Bone marrow (tissue), 2 donors: ENCODE data around the gene SARDH.
"Not testable (repeated sequence)": the region's sequence is repeated elsewhere in the genome, so short reads cannot be mapped to it uniquely, and the experiment has no call there.

Source experiments
- DNase-seq, 2 donors: peaks; one replicate each; lab custom pipeline; 2025; lab: John Stamatoyannopoulos, UW

The SARDH gene

DNA sequence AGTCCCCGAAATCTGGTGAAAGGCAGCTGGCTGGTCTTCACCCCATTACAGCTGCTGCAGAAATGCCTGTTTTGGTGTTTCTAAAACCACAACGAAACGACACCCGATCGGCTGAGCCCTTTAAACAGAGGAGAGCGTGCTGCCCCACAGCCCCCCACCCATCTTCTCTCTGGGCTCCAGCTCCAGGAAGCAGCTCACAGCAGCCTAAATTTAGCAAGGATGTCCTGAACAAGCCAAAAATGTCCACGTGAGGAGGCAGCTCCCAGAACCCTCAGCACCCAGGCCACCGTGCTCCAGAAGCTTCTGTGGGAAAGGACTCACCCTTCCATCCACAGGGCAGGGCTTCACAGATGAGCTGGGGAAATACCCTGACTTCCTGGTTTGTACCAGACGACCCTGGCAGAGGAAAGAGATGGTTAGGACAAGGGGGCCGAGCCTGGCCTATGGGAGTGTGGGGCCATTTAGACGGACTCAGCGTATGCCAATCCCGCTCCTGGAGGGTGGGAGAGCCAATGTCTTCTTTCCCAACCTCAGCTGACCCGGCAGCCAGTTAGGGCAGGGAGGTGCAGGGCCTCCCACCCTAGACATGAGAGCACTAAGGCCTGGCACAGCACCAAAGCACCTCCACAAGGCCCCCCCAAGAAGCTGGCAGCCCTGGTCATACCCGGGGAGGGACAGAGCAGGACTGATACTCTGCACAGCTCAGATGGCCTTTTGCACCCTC, 39.1 kb upstream of the SARDH start:
- no peak for DNase-seq

GRCh38 chr9:133775951-133776905, 38.1 kb upstream of the SARDH start:
- DNase-seq, result no peak

GRCh38 chr9:133775291-133775690, 37.1 kb upstream of the SARDH start:
- no peak for DNase-seq

- no peak for DNase-seq
Measured at GRCh38 chr9:133774799-133775198, 36.6 kb upstream of the SARDH start.

GRCh38 chr9:133773889-133774655, 35.9 kb upstream of the SARDH start:
- no peak for DNase-seq

DNA sequence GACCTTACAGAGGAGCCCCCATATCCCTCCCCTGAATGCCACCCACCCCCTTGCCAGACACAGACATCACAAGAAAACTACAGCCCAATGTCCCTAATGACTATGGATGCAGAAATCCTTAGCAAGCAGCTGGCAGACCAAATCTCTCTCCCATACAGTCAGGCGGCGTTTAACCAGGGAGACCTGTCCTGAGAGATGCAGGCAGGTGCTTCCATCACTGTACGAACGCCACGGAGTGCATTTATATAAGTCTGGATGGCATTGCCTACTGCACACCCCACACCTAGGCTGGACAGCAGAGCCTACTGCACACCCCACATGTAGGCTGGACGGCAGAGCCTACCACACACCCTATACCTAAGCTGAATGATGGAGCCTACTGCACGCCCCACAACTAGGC, 34.4 kb upstream of the SARDH start:
- DNase-seq, result no peak

DNA sequence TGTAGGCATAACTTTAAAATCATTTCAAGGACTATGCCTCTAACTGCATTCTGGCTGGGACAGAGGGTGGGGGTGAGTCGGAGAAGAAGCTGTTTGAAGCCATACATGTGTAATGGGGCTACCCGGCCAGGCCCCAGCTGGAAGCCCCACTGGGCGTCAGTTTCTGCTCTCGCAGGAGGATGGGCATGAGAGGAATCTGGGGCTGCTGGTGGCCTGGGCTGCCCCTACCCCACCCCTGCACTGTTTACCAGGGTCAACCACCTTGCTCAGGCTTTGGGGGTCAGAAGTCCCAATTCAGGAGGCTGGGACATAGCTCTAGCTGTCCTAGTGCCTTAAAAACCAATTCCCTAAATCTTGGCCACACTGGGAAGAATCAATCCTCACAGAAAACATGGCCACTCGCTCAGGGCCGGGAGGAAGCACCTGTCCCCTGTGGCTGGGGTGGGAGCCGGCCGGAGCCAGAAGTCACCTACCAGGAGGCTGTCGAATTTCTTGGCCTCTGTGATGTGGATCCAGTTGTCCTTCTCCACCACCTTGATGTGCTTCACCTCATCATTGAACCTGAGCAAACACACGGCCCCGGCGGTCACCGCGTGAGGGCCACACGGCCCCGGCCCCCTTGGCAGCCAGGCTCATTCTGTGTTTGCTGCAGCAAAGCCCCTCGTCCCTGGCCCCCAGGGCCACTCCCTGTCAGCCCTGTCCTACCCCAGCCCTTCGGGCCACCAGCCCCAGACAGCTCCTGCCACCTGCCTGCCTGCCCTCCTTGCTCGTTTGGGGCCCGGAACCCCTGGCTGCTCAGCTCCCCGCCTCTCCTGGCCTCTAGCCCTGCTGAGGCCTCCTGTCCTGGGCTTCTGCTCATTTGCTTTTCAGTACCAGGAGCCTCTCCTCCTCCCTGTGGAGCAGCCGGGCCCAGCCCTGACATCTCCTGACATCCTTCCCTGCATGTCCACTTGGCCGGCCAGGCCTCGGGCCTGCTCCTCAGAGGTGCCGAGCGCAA, 33.6 kb upstream of the SARDH start:
- DNase-seq, result no peak

GRCh38 chr9:133770076-133770777, 32.1 kb upstream of the SARDH start:
- no peak for DNase-seq

GRCh38 chr9:133769511-133770075, 31.4 kb upstream of the SARDH start:
- DNase-seq, result no peak

DNA sequence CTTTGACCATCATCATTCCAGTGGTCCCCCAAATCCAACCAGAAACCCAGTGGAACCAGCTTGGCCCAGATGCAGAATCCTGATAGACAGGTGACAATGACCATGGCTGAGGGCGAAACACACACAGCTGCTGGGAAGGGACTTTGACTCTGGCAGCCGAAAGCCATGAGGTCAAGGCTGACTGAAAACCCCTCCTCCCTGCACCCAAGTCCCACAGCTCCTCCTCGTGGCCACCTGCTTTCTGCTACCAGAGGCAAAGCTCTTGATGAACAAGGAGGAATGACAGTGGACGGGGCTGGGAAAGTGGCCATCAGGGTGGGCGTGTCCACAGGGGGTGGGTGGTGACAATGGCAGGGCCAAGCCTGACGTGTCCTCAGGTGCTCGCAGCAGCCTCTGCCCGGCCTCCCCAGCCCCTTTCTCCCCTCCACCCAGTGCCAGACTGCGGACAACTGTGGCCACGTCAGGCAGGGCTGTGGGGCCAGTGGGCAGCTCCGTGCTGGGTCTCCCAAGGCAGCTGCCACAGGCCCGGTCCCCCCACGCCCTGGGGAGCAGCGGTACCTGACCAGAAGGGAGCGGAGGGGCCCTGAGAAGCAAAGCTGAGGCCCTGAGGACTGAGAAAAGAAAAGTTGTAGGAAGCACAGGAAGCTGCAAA, 30.8 kb upstream of the SARDH start:
- no peak for DNase-seq

DNA sequence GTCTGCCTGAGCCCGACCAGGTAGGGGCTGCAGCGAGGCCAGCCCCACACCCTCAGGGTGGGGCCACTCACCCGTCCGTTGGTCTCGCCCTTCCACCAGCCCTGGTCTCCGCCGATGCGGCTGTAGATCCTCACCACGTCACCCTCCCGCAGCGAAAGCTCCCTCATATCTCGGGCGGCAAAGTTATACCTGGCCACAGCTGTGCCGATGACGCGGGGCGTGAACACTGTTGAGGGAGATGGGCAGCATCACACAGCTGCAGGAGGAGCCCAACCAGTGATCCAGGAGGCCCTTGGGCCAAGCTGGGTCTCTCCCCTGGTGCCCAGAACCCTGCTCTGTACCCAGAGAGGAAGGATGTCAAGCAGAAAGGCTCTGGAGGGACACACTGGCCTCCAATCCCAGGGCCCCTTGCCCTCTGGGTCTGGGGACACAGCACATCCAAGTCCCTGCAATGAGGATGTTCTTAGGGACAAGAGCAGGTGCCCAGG, 30.3 kb upstream of the SARDH start:
- no peak for DNase-seq

DNA sequence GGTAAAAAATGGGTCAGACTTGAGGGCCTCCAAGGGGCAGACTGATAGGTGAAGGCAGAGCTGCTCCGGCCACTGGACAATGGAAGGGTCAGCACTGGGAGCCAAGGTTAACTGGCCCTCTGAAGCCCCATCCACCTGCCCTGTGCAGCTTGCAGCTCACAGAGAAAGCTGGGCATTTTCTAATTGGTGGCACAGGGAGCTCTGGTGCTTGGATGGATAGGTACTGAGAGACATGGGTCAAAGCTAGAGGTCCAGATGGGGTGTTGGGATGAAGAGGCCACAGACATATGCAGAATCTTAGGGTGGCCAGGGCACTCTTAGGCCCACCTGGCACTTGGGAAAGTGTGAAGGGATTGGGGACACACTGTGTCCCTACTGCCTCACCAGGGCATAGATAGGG, 29.5 kb upstream of the SARDH start:
- no peak for DNase-seq

- DNase-seq, result no peak
Measured at GRCh38 chr9:133767008-133767407, 28.9 kb upstream of the SARDH start.

GRCh38 chr9:133766234-133766633, 28.1 kb upstream of the SARDH start:
- DNase-seq, result not testable (repeated sequence)

DNA sequence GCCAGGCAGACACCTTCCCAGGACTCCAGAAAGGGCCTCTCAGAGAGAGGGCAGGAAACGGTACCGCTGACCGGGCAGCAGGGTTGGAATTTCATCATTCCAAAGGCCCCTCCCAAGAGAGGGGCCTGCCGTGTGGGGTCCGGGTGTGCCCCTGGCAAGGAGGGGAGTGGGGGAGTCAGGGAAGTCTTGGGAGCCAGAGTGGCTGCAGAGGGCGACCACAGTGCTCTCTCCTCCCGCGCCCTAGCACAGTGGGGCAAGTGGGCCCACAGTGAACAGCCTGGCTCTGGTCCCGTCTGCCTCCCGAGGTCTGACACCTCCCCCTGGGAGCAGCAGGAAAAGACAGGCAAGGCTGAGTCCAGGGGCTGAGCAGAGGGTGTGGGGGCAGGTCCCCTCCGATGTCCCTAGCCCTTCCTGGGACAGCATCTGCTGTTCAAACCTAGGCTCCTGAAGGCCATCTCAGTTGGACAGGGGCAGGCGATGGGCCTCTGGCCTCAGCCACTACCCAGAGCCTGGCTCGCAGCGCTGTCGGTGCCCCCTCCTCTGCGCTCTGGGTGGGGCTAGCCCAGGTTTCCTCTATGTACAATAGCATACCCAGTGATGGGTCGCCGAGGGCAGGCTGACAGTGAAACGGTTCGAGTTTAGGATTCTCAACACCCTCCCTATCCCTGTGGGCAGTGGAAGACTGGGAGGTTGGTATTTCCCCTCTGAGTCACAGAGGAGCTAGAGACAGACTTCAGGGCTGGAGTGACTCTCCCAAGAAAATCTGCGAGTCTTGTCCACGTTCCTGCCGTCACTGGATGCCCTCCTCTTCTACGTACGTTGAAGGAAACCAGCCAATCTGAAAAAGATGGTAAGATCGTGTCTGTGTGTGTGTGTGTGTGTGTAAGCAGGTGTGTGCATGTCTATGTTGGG, 25.4 kb upstream of the SARDH start:
- no peak for DNase-seq

DNA sequence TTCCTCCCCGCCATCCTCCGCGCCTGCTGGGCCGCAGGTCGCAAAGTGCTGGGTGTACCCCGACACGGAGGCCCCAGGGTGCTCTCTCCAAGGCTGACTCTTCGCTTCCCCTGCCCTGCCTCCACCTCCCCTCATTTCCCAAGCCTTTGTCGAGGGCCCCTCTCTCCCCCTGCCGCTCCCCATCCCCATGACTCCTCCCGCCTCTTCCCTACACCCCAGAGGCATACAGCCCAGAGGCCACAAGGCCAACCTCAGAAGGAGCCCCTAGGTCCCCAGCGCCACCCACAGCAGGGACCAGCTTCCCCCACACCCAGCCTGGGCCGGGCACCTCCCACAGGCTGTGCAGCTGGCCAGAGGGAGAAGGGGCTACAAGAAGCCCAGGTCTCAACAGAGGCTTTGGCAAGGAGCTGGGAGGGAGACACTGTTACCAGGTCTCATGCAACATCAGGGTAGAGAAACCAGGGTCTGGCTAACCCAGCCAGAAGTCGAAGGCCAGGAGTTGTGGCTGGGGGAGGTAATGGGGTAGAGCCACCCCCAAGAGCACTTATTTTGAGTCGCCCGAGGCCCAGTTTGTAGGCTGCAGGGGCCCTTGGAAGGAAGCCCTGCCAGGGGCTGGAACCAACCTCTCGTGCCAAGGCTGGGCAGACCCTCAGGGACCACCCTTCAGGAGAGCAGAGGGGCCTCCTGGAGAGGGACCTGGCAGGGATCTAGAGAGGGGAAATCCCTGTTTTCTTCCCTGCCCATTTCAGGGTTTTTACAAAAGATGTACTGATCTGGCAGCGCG, 24.5 kb upstream of the SARDH start:
- no peak for DNase-seq

GRCh38 chr9:133761641-133762248, 23.6 kb upstream of the SARDH start:
- DNase-seq, result no peak
